Activated naive CD8-positive, alpha-beta T cell treated with anti-CD3 and anti-CD28 coated beads, Interleukin-2, amount 10 ng/mL, durations not matched to agents 7 days and 5 days (primary cell): ENCODE results near the gene SLC29A2. TPM values are rescaled to one million over a fixed set of nuclear protein-coding genes. Genes with fewer than 3 reads are reported as not detected.
"Not testable (repeated sequence)": the region's sequence is repeated elsewhere in the genome, so short reads cannot be mapped to it uniquely, and the experiment has no call there.

Source experiments
- ATAC-seq: fragments of 150-1000 bp; cut with Tn5 transposase; one replicate; pipeline ENCODE4 v1.10.0; 2021; ENCODE audit warnings: low read depth, moderate library complexity
- POLR2A ChIA-PET: fragments of 350-600 bp; sonication (Branson Sonifier 250); formaldehyde crosslinking; loops from one replicate; lab custom pipeline; 2021; ENCODE audit warnings: antibody characterized with exemption; lab: Charles Lee
- DNase-seq: peaks from one replicate; pipeline ENCODE4 v3.0.0; 2021
- H3K27ac Mint-ChIP-seq: one replicate; pipeline ENCODE4 v1.8.0; 2022; ENCODE audit warnings: mild to moderate bottlenecking, mixed read lengths
- H3K27me3 Mint-ChIP-seq: one replicate; pipeline ENCODE4 v1.8.0; 2022; ENCODE audit warnings: mild to moderate bottlenecking, moderate library complexity, mixed read lengths
- H3K36me3 Mint-ChIP-seq: one replicate; pipeline ENCODE4 v1.8.0; 2021; ENCODE audit warnings: mild to moderate bottlenecking, mixed read lengths
- H3K4me1 Mint-ChIP-seq: one replicate; pipeline ENCODE4 v1.8.0; 2021; ENCODE audit warnings: mixed read lengths
- H3K4me3 Mint-ChIP-seq: one replicate; pipeline ENCODE4 v1.8.0; 2022; ENCODE audit warnings: mild to moderate bottlenecking, moderate library complexity, mixed read lengths
- H3K9me3 Mint-ChIP-seq: one replicate; pipeline ENCODE4 v1.8.0; 2021; ENCODE audit warnings: mixed read lengths
- total RNA-seq, 2 experiments: library from RNA; stranded (reverse); gene quantifications; one replicate each; pipeline ENCODE4 v1.2.3, GENCODE V29; 2021

Gene SLC29A2
- total RNA-seq, 2 experiments from 2014 or later = 11.2 to 12.1 TPM

- H3K9me3 Mint-ChIP-seq, H3K27me3 Mint-ChIP-seq, POLR2A ChIA-PET, ATAC-seq, H3K27ac Mint-ChIP-seq, DNase-seq, H3K4me3 Mint-ChIP-seq, H3K36me3 Mint-ChIP-seq: not testable (repeated sequence)
- peaks cover 15% of the 10 kb centered on the region for H3K4me1 Mint-ChIP-seq
Observed at GRCh38 chr11:66350560-66351235, 20.9 kb downstream of the SLC29A2 start.

- Mint-ChIP-seq H3K4me3 (no peak overlapping the region), H3K27ac (no peak overlapping the region), H3K27me3 (peaks cover 2% of the 10 kb centered on the region), H3K9me3 (no peaks in the 10 kb centered on the region), H3K4me1 (peaks cover 27% of the 10 kb centered on the region), H3K36me3 (peaks cover 7% of the 10 kb centered on the region)
- no peak for DNase-seq
- POLR2A ChIA-PET = interaction anchor here (2.8 to 4.5 kb wide), 2 partner anchors 23 to 37 kb away, joined by 25 to 32 read pairs; partner anchors contain the start of gene SLC29A2
- ATAC-seq = no peak
Observed at GRCh38 chr11:66349084-66349386, 22.5 kb downstream of the SLC29A2 start.

GRCh38 chr11:66347425-66348276 lies 23.9 kb downstream of the SLC29A2 start, which contains the start of gene B4GAT1:
Gene B4GAT1, minus strand, starts transcription at chr11:66347629. Its CDS starts 84 bp downstream, at chr11:66347545.
- Mint-ChIP-seq H3K4me1 (peaks cover 37% of the 10 kb centered on the region), H3K9me3 (no peaks in the 10 kb centered on the region), H3K27ac (peak within 1 kb of the TSS; percentile 97), H3K36me3 (peaks cover 3% of the 10 kb centered on the region), H3K4me3 (peak within 1 kb of the TSS; percentile 95), H3K27me3 (peaks cover 2% of the 10 kb centered on the region)
- POLR2A ChIA-PET = interaction anchor here (0.6 to 4.5 kb wide), 11 partner anchors 10 to 810 kb away, joined by 3 to 32 read pairs (median 4); partner anchors contain the start of genes CD248, RBM14 and SLC29A2
- DNase-seq (peak; percentile 80), ATAC-seq (peak; percentile 59)

GRCh38 chr11:66346476-66347424 lies 24.8 kb downstream of the SLC29A2 start:
- ATAC-seq (no peak), DNase-seq (no peak)
- H3K4me3 Mint-ChIP-seq = peak overlapping the region; percentile 65
- H3K4me1 Mint-ChIP-seq = peaks cover 37% of the 10 kb centered on the region
- H3K36me3 Mint-ChIP-seq = peaks cover 4% of the 10 kb centered on the region
- peaks cover 2% of the 10 kb centered on the region for H3K27me3 Mint-ChIP-seq
- POLR2A ChIA-PET = interaction anchor here (1.2 to 4.5 kb wide), 8 partner anchors 9 to 270 kb away, joined by 3 to 32 read pairs (median 4); partner anchors contain the start of genes CD248, RBM14, SLC29A2 and YIF1A
- H3K27ac Mint-ChIP-seq = no peak overlapping the region
- no peaks in the 10 kb centered on the region for H3K9me3 Mint-ChIP-seq

GRCh38 chr11:66345316-66345649 lies 26.3 kb downstream of the SLC29A2 start:
- H3K9me3 Mint-ChIP-seq = no peaks in the 10 kb centered on the region
- no peak for DNase-seq
- POLR2A ChIA-PET = interaction anchor here (0.9 to 4.5 kb wide), 9 partner anchors 10 to 93 kb away, joined by 3 to 26 read pairs (median 8); partner anchors contain the start of genes CD248, RIN1, SLC29A2 and YIF1A
- H3K27me3 Mint-ChIP-seq = peaks cover 2% of the 10 kb centered on the region
- H3K27ac Mint-ChIP-seq = peak overlapping the region; percentile 91
- H3K36me3 Mint-ChIP-seq = peaks cover 9% of the 10 kb centered on the region
- peak overlapping the region; percentile 90 for H3K4me3 Mint-ChIP-seq
- peak; percentile 1 for ATAC-seq
- peaks cover 35% of the 10 kb centered on the region for H3K4me1 Mint-ChIP-seq

- Mint-ChIP-seq H3K4me3 (peak within 1 kb of the TSS; percentile 90), H3K9me3 (no peaks in the 10 kb centered on the region), H3K4me1 (peaks cover 35% of the 10 kb centered on the region), H3K27me3 (peaks cover 2% of the 10 kb centered on the region), H3K27ac (peak within 1 kb of the TSS; percentile 91), H3K36me3 (peaks cover 9% of the 10 kb centered on the region)
- peak; percentile 76 for ATAC-seq
- POLR2A ChIA-PET = interaction anchor here (0.5 to 4.5 kb wide), 12 partner anchors 9 to 185 kb away, joined by 3 to 26 read pairs (median 6); partner anchors contain the start of genes CD248, RIN1, SLC29A2 and YIF1A
- DNase-seq = peak; percentile 94
Observed at GRCh38 chr11:66344550-66345315, 26.8 kb downstream of the SLC29A2 start, which contains the start of gene BRMS1. Gene BRMS1, minus strand, starts transcription at chr11:66345104. Its CDS starts 2,870 bp downstream, at chr11:66342234.

- peaks cover 14% of the 10 kb centered on the region for H3K36me3 Mint-ChIP-seq
- peak overlapping the region; percentile 28 for H3K27ac Mint-ChIP-seq
- ATAC-seq (no peak), DNase-seq (no peak)
- H3K27me3 Mint-ChIP-seq = peaks cover 2% of the 10 kb centered on the region
- H3K4me1 Mint-ChIP-seq = peaks cover 38% of the 10 kb centered on the region
- POLR2A ChIA-PET = interaction anchor here (1.3 to 3.2 kb wide), 2 partner anchors 9 to 31 kb away, joined by 3 to 26 read pairs; no protein-coding TSS in a partner anchor
- peak overlapping the region; percentile 90 for H3K4me3 Mint-ChIP-seq
- no peaks in the 10 kb centered on the region for H3K9me3 Mint-ChIP-seq
Observed at GRCh38 chr11:66343176-66343575, 28.4 kb downstream of the SLC29A2 start.

- Mint-ChIP-seq H3K4me1 (peaks cover 45% of the 10 kb centered on the region), H3K4me3 (no peak overlapping the region), H3K27me3 (no peaks in the 10 kb centered on the region), H3K9me3 (no peaks in the 10 kb centered on the region), H3K27ac (no peak overlapping the region), H3K36me3 (peaks cover 11% of the 10 kb centered on the region)
- DNase-seq = no peak
- POLR2A ChIA-PET = interaction anchor here (1.3 kb wide), 1 partner anchor 29 kb away, joined by 4 read pairs; no protein-coding TSS in a partner anchor
- ATAC-seq = no peak
Observed at GRCh38 chr11:66341502-66342126, 29.9 kb downstream of the SLC29A2 start.

- peaks cover 48% of the 10 kb centered on the region for H3K4me1 Mint-ChIP-seq
- DNase-seq (no peak), ATAC-seq (no peak)
- H3K27me3 Mint-ChIP-seq = no peaks in the 10 kb centered on the region
- H3K27ac Mint-ChIP-seq = no peak overlapping the region
- POLR2A ChIA-PET = interaction anchor here (1.3 kb wide), 2 partner anchors 28 kb away, joined by 3 to 4 read pairs; no protein-coding TSS in a partner anchor
- peaks cover 11% of the 10 kb centered on the region for H3K36me3 Mint-ChIP-seq
- H3K9me3 Mint-ChIP-seq = no peaks in the 10 kb centered on the region
- no peak overlapping the region for H3K4me3 Mint-ChIP-seq
Observed at GRCh38 chr11:66340596-66341501, 30.7 kb downstream of the SLC29A2 start.

- H3K27me3 Mint-ChIP-seq = no peaks in the 10 kb centered on the region
- no peak overlapping the region for H3K4me3 Mint-ChIP-seq
- no peak for ATAC-seq
- peak; percentile 15 for DNase-seq
- no peak overlapping the region for H3K27ac Mint-ChIP-seq
- no peaks in the 10 kb centered on the region for H3K9me3 Mint-ChIP-seq
- POLR2A ChIA-PET = interaction anchor here (0.6 to 1.3 kb wide), 3 partner anchors 23 to 299 kb away, joined by 3 read pairs; partner anchors contain the start of gene CD248
- H3K4me1 Mint-ChIP-seq = peaks cover 41% of the 10 kb centered on the region
- H3K36me3 Mint-ChIP-seq = peaks cover 11% of the 10 kb centered on the region
Observed at GRCh38 chr11:66339686-66340483, 31.7 kb downstream of the SLC29A2 start.
